ENCODE results near the gene DLX3.

DNA sequence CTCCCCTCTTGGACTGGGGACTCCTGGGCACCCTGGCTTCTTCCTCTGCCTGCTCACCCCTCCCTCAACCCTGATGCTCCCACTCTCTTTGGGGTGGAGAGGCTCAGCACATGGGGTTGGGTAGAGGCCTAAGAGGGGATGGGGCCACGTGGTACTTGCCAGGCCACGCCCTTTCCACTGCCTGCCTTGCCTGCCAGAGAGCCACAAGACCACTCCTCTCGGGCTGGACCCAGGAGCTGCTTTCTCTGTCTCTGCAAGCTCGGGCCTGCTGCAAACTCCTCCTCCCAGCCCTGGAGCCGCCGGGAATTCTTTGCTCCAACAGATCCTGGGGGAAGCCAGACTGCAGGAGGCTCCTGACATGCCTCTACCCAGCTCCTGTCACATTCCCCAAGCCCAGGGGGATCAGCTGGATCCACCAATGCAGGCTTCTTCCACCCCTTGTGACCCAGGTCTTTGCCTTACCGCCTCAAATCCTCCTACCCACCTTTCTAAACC lies 14.3 kb downstream of the DLX3 start:
- TF ChIP-seq, protein P1, sequence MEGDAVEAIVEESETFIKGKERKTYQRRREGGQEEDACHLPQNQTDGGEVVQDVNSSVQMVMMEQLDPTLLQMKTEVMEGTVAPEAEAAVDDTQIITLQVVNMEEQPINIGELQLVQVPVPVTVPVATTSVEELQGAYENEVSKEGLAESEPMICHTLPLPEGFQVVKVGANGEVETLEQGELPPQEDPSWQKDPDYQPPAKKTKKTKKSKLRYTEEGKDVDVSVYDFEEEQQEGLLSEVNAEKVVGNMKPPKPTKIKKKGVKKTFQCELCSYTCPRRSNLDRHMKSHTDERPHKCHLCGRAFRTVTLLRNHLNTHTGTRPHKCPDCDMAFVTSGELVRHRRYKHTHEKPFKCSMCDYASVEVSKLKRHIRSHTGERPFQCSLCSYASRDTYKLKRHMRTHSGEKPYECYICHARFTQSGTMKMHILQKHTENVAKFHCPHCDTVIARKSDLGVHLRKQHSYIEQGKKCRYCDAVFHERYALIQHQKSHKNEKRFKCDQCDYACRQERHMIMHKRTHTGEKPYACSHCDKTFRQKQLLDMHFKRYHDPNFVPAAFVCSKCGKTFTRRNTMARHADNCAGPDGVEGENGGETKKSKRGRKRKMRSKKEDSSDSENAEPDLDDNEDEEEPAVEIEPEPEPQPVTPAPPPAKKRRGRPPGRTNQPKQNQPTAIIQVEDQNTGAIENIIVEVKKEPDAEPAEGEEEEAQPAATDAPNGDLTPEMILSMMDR (IDR thresholded peaks at IDR 0.05): no peak
- TF ChIP-seq EZH2 (IDR thresholded peaks at IDR 0.05) (peak; percentile 22), EZH2phosphoT487 (IDR thresholded peaks at IDR 0.05) (no peak)

All from neural progenitor cell (in vitro differentiated cells).